Measurements from ENCODE around the gene BAIAP3. TPM values are rescaled to one million over a fixed set of nuclear protein-coding genes. Genes with fewer than 3 reads are reported as not detected.

The BAIAP3 gene
- total and polyA plus RNA-seq, 2 of the 4 experiments (the other 2 are of a cell fraction), result 0.36 to 0.65 TPM

DNA sequence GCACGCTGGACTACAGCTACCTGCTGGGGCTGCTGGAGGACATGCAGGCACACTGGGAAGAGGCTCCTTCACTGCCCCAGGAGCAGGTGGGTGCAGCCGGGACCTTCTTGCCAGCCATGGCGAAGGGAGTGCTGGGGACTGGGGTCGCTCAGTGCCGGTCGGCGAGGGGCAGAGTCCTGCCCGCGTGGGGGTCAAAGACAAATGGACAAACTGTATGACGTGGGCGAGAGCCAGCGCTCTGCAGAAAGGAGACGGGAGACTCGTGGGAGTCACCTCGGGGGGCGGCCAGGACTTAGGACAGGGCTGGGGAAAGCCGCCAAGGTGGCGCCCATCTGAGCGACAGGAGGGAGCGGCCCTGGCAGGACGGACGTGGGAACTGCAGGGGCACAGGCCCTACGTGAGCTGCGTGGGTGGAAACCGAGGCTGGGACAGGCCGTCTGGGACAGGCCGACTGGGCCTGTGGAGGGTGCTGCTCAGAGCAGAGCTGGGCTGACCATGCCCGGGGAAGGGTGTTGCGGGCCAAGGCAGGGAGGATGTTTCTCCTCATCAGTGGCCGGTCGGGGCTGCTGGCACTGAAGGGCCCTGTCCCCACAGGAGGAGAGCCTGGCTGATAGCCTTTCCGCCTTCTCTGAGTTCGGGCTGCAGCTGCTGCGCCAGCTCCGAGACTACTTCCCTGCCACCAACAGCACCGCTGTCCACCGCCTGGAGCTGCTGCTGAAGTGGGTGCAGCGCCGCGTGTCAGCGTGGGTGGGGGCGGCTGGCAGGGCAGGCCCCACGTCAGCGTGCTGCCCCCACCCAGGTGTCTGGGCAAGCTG is 10.2 kb downstream of the BAIAP3 start:
- CTCF ChIA-PET, result interaction anchor here (1.6 kb wide), 1 partner anchor 20 kb away, joined by 3 read pairs; no protein-coding TSS in a partner anchor
- Histone ChIP-seq H3K4ac (ENCODE audit: low read depth, low read length) (no peak overlapping the region), H3K23ac (ENCODE audit: low read depth, low read length) (no peak overlapping the region), H3K36me3 (ENCODE audit: control insufficient read depth, insufficient read depth, low read length) (peaks cover 9% of the 10 kb centered on the region; the same call in 1 of the 2 replicates), H2BK5ac (ENCODE audit: low read depth, low read length, poor library complexity, severe bottlenecking) (no peak overlapping the region), H2BK120ac (ENCODE audit: low read depth, low read length) (no peak overlapping the region), H4K20me1 (ENCODE audit: insufficient read depth, low read length) (no peaks in the 10 kb centered on the region), H2BK15ac (ENCODE audit: low read depth, low read length) (no peak overlapping the region), H4K5ac (ENCODE audit: low read depth, low read length) (no peak overlapping the region), H2AK5ac (ENCODE audit: low read depth, low read length) (no peak overlapping the region), H3K4me2 (ENCODE audit: low read depth, low read length) (no peak overlapping the region), H2AK9ac (replicated peaks; ENCODE audit: low read depth, low read length, poor library complexity) (no peak overlapping the region), H3K9me3 (ENCODE audit: control insufficient read depth, insufficient read depth, low read length) (no peaks in the 10 kb centered on the region), H4K91ac (ENCODE audit: insufficient read depth, low read depth, low read length) (no peak overlapping the region), H3K56ac (ENCODE audit: extremely low read depth, insufficient read depth, low read length) (no peak overlapping the region), H3K27me3 (ENCODE audit: control insufficient read depth, insufficient read depth, low read length) (no peaks in the 10 kb centered on the region), H3K9me1 (ENCODE audit: insufficient read depth, low read length) (no peaks in the 10 kb centered on the region), H3K27ac (ENCODE audit: insufficient read depth, low read length) (no peak overlapping the region), H3K18ac (ENCODE audit: low read depth, low read length) (no peak overlapping the region), H2AFZ (replicated peaks; ENCODE audit: low read length, poor library complexity) (peak overlapping the region; percentile 72), H3K79me1 (ENCODE audit: low read depth in 1 of 2, low read length in 2 of 2) (no peaks in the 10 kb centered on the region), H3K4me1 (ENCODE audit: control insufficient read depth, insufficient read depth, low read length) (0 out of 2 replicates have a peak, but pooled peaks cover 2% of the 10 kb centered on the region), H2BK20ac (ENCODE audit: low read depth, low read length) (no peak overlapping the region), H4K8ac (ENCODE audit: low read depth in 2 of 2, low read length in 2 of 2) (no peak overlapping the region), H3K14ac (replicated peaks; ENCODE audit: low read depth, low read length) (no peak overlapping the region), H3K4me3 (ENCODE audit: insufficient read depth, low read depth, low read length) (no peak overlapping the region), H3K9ac (ENCODE audit: low read depth, low read length) (no peak overlapping the region)
- POLR2A ChIA-PET (ENCODE audit: unreplicated experiment), result no interaction called here
- intact Hi-C loops (cut with micrococcal nuclease) (no loop called here), dilution Hi-C loops (cut with HindIII; ENCODE audit: low sequenced_read_pairs, unreplicated experiment) (no loop called here), in situ Hi-C loops (cut with MboI; ENCODE audit: low sequenced_read_pairs) (no loop called here)
- no peak for DNase-seq
- ATAC-seq (ENCODE audit: low read depth), result no peak
- 59% methylated on average over 30 of the region's 44 CpGs; no CpG with 5 or more reads in 1 of the 2 experiments for WGBS, 2 experiments (ENCODE audit: extremely low coverage in 2 of 2, insufficient read length in 1 of 2)
- TF ChIP-seq FOS (IDR thresholded peaks at IDR 0.05; ENCODE audit: low read depth, low read length) (no peak), BHLHE40 (IDR thresholded peaks at IDR 0.05; ENCODE audit: low read depth, low read length) (no peak), RCOR1 (IDR thresholded peaks at IDR 0.05; ENCODE audit: insufficient replicate concordance, low read length) (no peak), NFE2L2 (IDR thresholded peaks at IDR 0.05; ENCODE audit: low read depth, low read length) (no peak), MAFK (IDR thresholded peaks at IDR 0.05; ENCODE audit: low read depth, low read length) (no peak), CEBPB (IDR thresholded peaks at IDR 0.05; ENCODE audit: low read depth, low read length) (no peak)
- TF ChIP-seq, protein P1, sequence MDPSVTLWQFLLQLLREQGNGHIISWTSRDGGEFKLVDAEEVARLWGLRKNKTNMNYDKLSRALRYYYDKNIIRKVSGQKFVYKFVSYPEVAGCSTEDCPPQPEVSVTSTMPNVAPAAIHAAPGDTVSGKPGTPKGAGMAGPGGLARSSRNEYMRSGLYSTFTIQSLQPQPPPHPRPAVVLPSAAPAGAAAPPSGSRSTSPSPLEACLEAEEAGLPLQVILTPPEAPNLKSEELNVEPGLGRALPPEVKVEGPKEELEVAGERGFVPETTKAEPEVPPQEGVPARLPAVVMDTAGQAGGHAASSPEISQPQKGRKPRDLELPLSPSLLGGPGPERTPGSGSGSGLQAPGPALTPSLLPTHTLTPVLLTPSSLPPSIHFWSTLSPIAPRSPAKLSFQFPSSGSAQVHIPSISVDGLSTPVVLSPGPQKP (IDR thresholded peaks at IDR 0.05; ENCODE audit: borderline replicate concordance, low read depth, low read length), result no peak
- TF ChIP-seq, protein P2, sequence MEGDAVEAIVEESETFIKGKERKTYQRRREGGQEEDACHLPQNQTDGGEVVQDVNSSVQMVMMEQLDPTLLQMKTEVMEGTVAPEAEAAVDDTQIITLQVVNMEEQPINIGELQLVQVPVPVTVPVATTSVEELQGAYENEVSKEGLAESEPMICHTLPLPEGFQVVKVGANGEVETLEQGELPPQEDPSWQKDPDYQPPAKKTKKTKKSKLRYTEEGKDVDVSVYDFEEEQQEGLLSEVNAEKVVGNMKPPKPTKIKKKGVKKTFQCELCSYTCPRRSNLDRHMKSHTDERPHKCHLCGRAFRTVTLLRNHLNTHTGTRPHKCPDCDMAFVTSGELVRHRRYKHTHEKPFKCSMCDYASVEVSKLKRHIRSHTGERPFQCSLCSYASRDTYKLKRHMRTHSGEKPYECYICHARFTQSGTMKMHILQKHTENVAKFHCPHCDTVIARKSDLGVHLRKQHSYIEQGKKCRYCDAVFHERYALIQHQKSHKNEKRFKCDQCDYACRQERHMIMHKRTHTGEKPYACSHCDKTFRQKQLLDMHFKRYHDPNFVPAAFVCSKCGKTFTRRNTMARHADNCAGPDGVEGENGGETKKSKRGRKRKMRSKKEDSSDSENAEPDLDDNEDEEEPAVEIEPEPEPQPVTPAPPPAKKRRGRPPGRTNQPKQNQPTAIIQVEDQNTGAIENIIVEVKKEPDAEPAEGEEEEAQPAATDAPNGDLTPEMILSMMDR (conservative IDR thresholded peaks at IDR 0.05; ENCODE audit: low read depth, low read length), result no peak
- BruUV-seq (replicated peaks), result no TSS peak

Measured in IMR-90 (cell line).